Measurements from ENCODE around the gene USP7.

The USP7 gene

GRCh38 chr16:8963010-8963820, 491 bp downstream of the USP7 start:
- peak; percentile 56 to 67 for DNase-seq
- no peak for TF ChIP-seq POLR2A (IDR thresholded peaks at IDR 0.05; ENCODE audit: low read length)
- no peak for TF ChIP-seq GATA1 (IDR thresholded peaks at IDR 0.05; ENCODE audit: low read depth, low read length)

- TF ChIP-seq GATA1 (IDR thresholded peaks at IDR 0.05; ENCODE audit: low read depth, low read length) (no peak), POLR2A (IDR thresholded peaks at IDR 0.05; ENCODE audit: low read length) (peak; percentile 7)
- DNase-seq = peak; percentile 56 to 67
These were observed 1.2 kb downstream of the USP7 start for GRCh38 chr16:8962393-8963009.

- peak; percentile 86 to 90 for DNase-seq
These were observed 1.8 kb downstream of the USP7 start for GRCh38 chr16:8961811-8962390.

GRCh38 chr16:8960788-8961109, 3.0 kb downstream of the USP7 start:
- TF ChIP-seq GATA1 (IDR thresholded peaks at IDR 0.05; ENCODE audit: low read depth, low read length) (no peak), POLR2A (IDR thresholded peaks at IDR 0.05; ENCODE audit: low read length) (no peak)
- DNase-seq = peak in 1 of 2 experiments; percentile 27

More at GRCh38 chr16:8961811-8962390, 1.8 kb downstream of the USP7 start:
- TF ChIP-seq GATA1 (IDR thresholded peaks at IDR 0.05; ENCODE audit: low read depth, low read length) (no peak), POLR2A (IDR thresholded peaks at IDR 0.05; ENCODE audit: low read length) (peak; percentile 25)

GRCh38 chr16:8959921-8960787, 3.6 kb downstream of the USP7 start:
- TF ChIP-seq POLR2A (IDR thresholded peaks at IDR 0.05; ENCODE audit: low read length) (no peak), GATA1 (IDR thresholded peaks at IDR 0.05; ENCODE audit: low read depth, low read length) (no peak)
- DNase-seq = peak; percentile 50 to 53

GRCh38 chr16:8958344-8959167, 5.2 kb downstream of the USP7 start:
- TF ChIP-seq GATA1 (IDR thresholded peaks at IDR 0.05; ENCODE audit: low read depth, low read length) (no peak), POLR2A (IDR thresholded peaks at IDR 0.05; ENCODE audit: low read length) (no peak)
- peak; percentile 25 for DNase-seq

GRCh38 chr16:8957509-8958157, 6.1 kb downstream of the USP7 start:
- no peak for DNase-seq
- TF ChIP-seq GATA1 (IDR thresholded peaks at IDR 0.05; ENCODE audit: low read depth, low read length) (no peak), POLR2A (IDR thresholded peaks at IDR 0.05; ENCODE audit: low read length) (no peak)

GRCh38 chr16:8957063-8957397, 6.7 kb downstream of the USP7 start:
- DNase-seq = no peak
- no peak for TF ChIP-seq POLR2A (IDR thresholded peaks at IDR 0.05; ENCODE audit: low read length)
- no peak for TF ChIP-seq GATA1 (IDR thresholded peaks at IDR 0.05; ENCODE audit: low read depth, low read length)

GRCh38 chr16:8956265-8957062, 7.2 kb downstream of the USP7 start:
- TF ChIP-seq GATA1 (IDR thresholded peaks at IDR 0.05; ENCODE audit: low read depth, low read length) = no peak
- TF ChIP-seq POLR2A (IDR thresholded peaks at IDR 0.05; ENCODE audit: low read length) = no peak

GRCh38 chr16:8955828-8956227, 7.9 kb downstream of the USP7 start:
- TF ChIP-seq GATA1 (IDR thresholded peaks at IDR 0.05; ENCODE audit: low read depth, low read length) (no peak), POLR2A (IDR thresholded peaks at IDR 0.05; ENCODE audit: low read length) (no peak)
- DNase-seq = peak; percentile 58 to 67

More at GRCh38 chr16:8956265-8957062, 7.2 kb downstream of the USP7 start:
- DNase-seq = peak; percentile 10 to 24

- DNase-seq = no peak
- TF ChIP-seq GATA1 (IDR thresholded peaks at IDR 0.05; ENCODE audit: low read depth, low read length) (no peak), POLR2A (IDR thresholded peaks at IDR 0.05; ENCODE audit: low read length) (no peak)
These were observed 10.6 kb downstream of the USP7 start for GRCh38 chr16:8953064-8953463.

- no peak for DNase-seq
- TF ChIP-seq POLR2A (IDR thresholded peaks at IDR 0.05; ENCODE audit: low read length) (no peak), GATA1 (IDR thresholded peaks at IDR 0.05; ENCODE audit: low read depth, low read length) (no peak)
These were observed 11.4 kb downstream of the USP7 start for GRCh38 chr16:8952281-8952751.

All from erythroblast (primary cell).